Measurements from ENCODE around the gene CDC37L1. TPM values are rescaled to one million over a fixed set of nuclear protein-coding genes. Genes with fewer than 3 reads are reported as not detected.

The CDC37L1 gene
- total RNA-seq, 1 experiment from 2014 or later: 12.1 TPM

DNA sequence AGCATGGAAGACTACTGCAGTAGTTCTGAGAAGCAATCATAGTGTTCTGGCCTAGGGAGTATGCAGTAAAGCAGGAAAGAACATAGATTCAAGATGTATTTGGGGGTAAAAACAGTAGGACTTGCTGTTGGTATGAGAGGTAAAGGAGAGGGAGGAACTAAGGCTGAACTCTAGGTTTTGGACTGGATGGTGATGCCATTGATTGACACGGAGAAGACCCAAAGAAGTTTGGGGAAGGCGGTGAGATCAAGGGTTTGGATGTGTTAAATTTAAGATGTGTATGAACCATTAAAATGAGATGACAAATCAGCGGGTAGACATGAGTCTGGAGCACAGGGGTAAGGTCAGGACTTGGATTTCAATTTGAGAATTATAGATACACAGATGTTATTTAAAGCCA lies 2.0 kb upstream of the CDC37L1 start:
- Mint-ChIP-seq H3K9me3 (ENCODE audit: low read depth, unreplicated experiment) (no peaks in the 10 kb centered on the region), H3K27me3 (ENCODE audit: unreplicated experiment) (no peaks in the 10 kb centered on the region), H3K36me3 (ENCODE audit: insufficient read depth, unreplicated experiment) (no peaks in the 10 kb centered on the region), H3K4me3 (ENCODE audit: low read depth, unreplicated experiment) (no peak overlapping the region), H3K4me1 (ENCODE audit: low read depth, unreplicated experiment) (no peaks in the 10 kb centered on the region), H3K27ac (ENCODE audit: unreplicated experiment) (no peak overlapping the region)
- TF ChIP-seq, protein P1, sequence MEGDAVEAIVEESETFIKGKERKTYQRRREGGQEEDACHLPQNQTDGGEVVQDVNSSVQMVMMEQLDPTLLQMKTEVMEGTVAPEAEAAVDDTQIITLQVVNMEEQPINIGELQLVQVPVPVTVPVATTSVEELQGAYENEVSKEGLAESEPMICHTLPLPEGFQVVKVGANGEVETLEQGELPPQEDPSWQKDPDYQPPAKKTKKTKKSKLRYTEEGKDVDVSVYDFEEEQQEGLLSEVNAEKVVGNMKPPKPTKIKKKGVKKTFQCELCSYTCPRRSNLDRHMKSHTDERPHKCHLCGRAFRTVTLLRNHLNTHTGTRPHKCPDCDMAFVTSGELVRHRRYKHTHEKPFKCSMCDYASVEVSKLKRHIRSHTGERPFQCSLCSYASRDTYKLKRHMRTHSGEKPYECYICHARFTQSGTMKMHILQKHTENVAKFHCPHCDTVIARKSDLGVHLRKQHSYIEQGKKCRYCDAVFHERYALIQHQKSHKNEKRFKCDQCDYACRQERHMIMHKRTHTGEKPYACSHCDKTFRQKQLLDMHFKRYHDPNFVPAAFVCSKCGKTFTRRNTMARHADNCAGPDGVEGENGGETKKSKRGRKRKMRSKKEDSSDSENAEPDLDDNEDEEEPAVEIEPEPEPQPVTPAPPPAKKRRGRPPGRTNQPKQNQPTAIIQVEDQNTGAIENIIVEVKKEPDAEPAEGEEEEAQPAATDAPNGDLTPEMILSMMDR (IDR thresholded peaks at IDR 0.05; ENCODE audit: unreplicated experiment): no peak
- intact Hi-C loops (cut with micrococcal nuclease; ENCODE audit: unreplicated experiment): no loop called here
- BruUV-seq (replicated peaks): no TSS peak
- DNase-seq: no peak
- CTCF ChIA-PET: interaction anchor here (0.6 to 1.3 kb wide), 4 partner anchors 12 to 1200 kb away, joined by 3 to 11 read pairs (median 4); partner anchors contain the start of gene SPATA6L

DNA sequence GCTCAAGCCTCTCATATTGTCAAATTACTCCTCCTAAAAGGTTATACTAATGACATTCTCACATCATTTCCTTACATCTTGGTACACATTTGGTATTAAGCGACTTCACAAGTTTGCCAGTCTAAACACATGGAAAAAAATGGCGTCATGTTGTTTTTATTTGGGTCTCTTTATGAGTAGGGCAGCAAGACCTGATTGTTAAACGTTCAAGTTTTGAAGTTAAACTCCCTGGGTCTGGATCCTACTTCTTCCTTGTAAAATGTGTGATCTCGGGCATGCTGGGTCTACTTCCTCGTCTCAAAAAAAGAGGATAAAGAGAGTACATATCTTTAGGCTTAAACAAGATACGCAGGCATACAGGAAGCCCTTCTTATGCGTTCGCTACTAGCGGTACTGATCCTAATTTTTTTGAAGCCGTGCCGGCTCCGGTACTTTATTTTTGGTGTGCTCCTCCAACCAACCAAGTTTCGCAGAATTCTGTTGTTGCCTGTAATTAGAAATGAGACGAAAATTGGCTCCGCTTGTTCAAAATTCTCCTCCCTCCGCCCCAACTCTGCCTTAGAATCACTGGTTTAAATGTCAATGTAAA lies 596 bp upstream of the CDC37L1 start:
- intact Hi-C loops (cut with micrococcal nuclease; ENCODE audit: unreplicated experiment): no loop called here
- no peaks in the 10 kb centered on the region for H3K9me3 Mint-ChIP-seq (ENCODE audit: low read depth, unreplicated experiment)
- no peaks in the 10 kb centered on the region for H3K27me3 Mint-ChIP-seq (ENCODE audit: unreplicated experiment)
- no peaks in the 10 kb centered on the region for H3K4me1 Mint-ChIP-seq (ENCODE audit: low read depth, unreplicated experiment)
- no peak overlapping the region for H3K27ac Mint-ChIP-seq (ENCODE audit: unreplicated experiment)
- no peaks in the 10 kb centered on the region for H3K36me3 Mint-ChIP-seq (ENCODE audit: insufficient read depth, unreplicated experiment)
- TF ChIP-seq, protein P1 (IDR thresholded peaks at IDR 0.05; ENCODE audit: unreplicated experiment): no peak
- H3K4me3 Mint-ChIP-seq (ENCODE audit: low read depth, unreplicated experiment): no peak overlapping the region
- CTCF ChIA-PET: interaction anchor here (0.7 to 1.3 kb wide), 2 partner anchors 13 to 21 kb away, joined by 3 to 11 read pairs; partner anchors contain the start of gene SPATA6L
- no peak for DNase-seq
- BruUV-seq (replicated peaks): TSS peak; percentile 96

DNA sequence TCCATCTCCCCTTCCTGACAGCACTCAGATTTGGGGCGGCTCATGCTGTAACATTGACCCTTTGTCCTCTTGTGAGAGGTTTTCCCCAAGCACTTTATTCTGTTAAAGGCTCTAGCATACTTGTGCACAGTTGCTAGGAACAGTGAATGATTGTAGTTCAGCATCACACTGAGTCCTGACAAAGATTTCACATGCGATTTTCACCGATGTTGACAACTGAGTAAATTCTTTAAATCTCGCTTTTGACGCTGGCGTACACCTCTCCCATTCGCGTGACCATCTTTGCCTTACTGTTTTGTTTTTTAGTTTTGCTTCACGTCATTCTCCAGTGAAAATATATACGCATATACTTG lies 780 bp downstream of the CDC37L1 start:
- intact Hi-C loops (cut with micrococcal nuclease; ENCODE audit: unreplicated experiment): loop anchor here (10.0 kb wide), 1 partner anchor 55 kb away; no protein-coding TSS in a partner anchor
- DNase-seq: no peak
- no peaks in the 10 kb centered on the region for H3K9me3 Mint-ChIP-seq (ENCODE audit: low read depth, unreplicated experiment)
- CTCF ChIA-PET: no interaction called here
- H3K27ac Mint-ChIP-seq (ENCODE audit: unreplicated experiment): no peak overlapping the region
- H3K4me1 Mint-ChIP-seq (ENCODE audit: low read depth, unreplicated experiment): no peaks in the 10 kb centered on the region
- TF ChIP-seq, protein P1 (IDR thresholded peaks at IDR 0.05; ENCODE audit: unreplicated experiment): no peak
- no peaks in the 10 kb centered on the region for H3K27me3 Mint-ChIP-seq (ENCODE audit: unreplicated experiment)
- no TSS peak for BruUV-seq (replicated peaks)
- H3K36me3 Mint-ChIP-seq (ENCODE audit: insufficient read depth, unreplicated experiment): no peaks in the 10 kb centered on the region
- H3K4me3 Mint-ChIP-seq (ENCODE audit: low read depth, unreplicated experiment): no peak overlapping the region

DNA sequence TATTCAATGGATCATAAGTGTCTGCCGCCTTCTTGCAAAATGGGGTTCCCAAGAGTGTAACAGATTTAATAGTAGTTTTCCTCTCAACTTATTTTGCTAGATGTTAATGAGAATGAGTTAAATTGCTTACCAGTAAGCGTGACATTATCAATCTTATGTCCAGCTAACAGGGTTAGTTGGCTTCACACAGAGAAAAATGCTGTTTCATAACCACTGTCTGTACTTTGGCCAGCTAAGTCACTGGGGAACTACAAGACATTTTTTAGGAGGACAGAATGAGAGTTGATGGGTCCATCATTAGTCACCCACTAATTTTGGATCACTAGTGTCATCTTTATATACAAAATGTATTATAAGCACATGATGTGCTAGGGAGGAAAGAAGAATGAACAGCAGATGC lies 1.4 kb downstream of the CDC37L1 start:
- intact Hi-C loops (cut with micrococcal nuclease; ENCODE audit: unreplicated experiment): loop anchor here (10.0 kb wide), 1 partner anchor 54 kb away; no protein-coding TSS in a partner anchor

More for the DNA sequence above, 1.4 kb downstream of the CDC37L1 start:
- no TSS peak for BruUV-seq (replicated peaks)
- H3K4me1 Mint-ChIP-seq (ENCODE audit: low read depth, unreplicated experiment): no peaks in the 10 kb centered on the region
- H3K9me3 Mint-ChIP-seq (ENCODE audit: low read depth, unreplicated experiment): no peaks in the 10 kb centered on the region
- no peak overlapping the region for H3K4me3 Mint-ChIP-seq (ENCODE audit: low read depth, unreplicated experiment)
- DNase-seq: no peak
- TF ChIP-seq, protein P1 (IDR thresholded peaks at IDR 0.05; ENCODE audit: unreplicated experiment): no peak
- CTCF ChIA-PET: no interaction called here
- H3K27me3 Mint-ChIP-seq (ENCODE audit: unreplicated experiment): no peaks in the 10 kb centered on the region
- H3K36me3 Mint-ChIP-seq (ENCODE audit: insufficient read depth, unreplicated experiment): no peaks in the 10 kb centered on the region
- no peak overlapping the region for H3K27ac Mint-ChIP-seq (ENCODE audit: unreplicated experiment)

Data from Calu3 (cell line).